ENCODE data around the gene UBE2B.

DNA sequence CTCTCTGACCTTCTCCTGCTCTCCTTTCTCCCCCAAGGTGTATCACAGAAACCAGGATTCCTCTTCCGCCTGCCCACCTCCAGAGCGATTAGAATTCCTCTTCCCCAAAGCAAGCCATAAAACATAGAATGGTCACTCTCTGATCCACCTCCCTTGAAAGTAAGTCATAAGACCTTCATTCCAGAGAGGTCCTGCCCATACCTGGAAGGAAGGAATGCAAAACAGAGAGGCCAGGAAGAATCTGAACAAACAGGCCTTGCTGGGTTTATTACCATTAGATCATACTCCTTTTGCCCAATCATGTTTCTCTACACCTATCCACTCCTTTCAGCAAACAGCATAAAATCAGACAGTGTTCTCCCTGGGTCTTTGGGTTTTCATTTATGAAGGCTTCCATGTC lies 25.4 kb upstream of the UBE2B start:
- TF ChIP-seq EZH2 (IDR thresholded peaks at IDR 0.05), result no peak
- no peak for TF ChIP-seq POLR2AphosphoS5 (IDR thresholded peaks at IDR 0.05; ENCODE audit: borderline replicate concordance, low read depth, low read length)
- TF ChIP-seq FOXP2 (optimal IDR thresholded peaks at IDR 0.05; ENCODE audit: control extremely low read depth, extremely low read length, insufficient read depth), result no peak

All from SK-N-MC (cell line).